GM19372 (cell line): ENCODE data around the gene AGBL4.
"Not testable (repeated sequence)": the region's sequence is repeated elsewhere in the genome, so short reads cannot be mapped to it uniquely, and the experiment has no call there.

Experiments used
- ATAC-seq: cut with Tn5 transposase; IDR thresholded peaks from one replicate; pipeline ENCODE4 v1.9.1; 2021; ENCODE audit warnings: mild to moderate bottlenecking, low read depth, moderate library complexity; ENCODE audit not compliant: unreplicated experiment

The AGBL4 gene

DNA sequence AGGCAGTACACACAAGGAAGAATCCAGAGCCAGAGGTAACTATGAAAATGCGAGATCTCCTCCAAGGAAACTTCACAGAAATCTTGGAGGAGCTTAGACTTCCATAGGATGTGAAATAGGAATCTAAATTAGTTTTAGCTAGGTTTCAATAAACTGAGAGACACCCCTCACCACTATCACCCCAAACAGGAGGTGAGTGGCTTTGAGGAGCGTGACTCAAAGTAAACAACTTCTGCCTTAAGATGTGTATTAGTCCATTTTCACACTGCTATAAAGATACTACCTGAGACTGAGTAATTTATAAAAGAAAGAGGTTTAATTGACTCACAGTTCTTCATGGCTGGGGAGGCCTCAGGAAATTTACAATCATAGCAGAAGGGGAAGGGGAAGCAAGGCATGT is 703.3 kb downstream of the AGBL4 start:
- not testable (repeated sequence) for ATAC-seq

DNA sequence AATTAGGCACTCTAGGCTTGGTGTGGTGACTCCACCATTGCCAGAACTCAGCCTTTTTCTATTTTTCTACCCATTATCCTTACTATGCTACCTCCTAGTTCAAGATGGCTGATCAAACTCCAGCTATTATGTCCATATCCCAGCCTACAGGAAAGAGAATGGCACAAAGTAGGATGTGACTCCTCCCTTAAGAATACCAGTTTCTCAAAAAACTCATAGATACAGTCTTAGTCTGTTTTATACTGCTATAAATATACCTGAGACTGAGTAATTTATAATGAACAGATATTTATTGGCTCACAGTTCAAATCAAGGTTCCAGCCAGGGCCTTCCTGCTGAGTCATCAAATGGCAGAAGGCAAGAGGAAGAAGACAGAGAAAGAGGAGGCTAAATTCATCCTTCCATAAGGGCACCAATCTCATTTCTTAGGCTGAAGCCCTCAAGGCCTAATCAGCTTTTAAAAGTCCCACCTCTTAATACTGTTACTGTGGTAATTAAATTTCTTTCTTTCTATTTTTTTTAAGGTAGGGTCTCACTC is 704.3 kb downstream of the AGBL4 start:
- ATAC-seq, result no peak

DNA sequence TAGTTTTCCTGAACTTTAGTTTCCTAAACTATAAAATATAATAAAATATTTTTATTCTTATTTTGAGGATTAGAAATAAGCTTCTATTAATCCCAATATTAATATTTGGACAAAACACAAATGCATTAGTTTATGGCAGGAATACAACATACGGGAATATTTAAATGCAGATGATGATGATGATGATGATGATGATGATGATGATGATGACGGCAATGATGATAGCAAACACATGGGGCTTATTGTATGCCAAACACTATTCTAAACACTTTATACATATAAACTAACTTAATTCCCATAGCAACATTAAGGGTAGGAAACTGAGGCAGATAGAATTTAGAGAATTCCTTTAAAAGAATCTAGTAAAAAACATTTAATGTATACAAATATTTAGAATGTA is 705.5 kb downstream of the AGBL4 start:
- ATAC-seq, result no peak

DNA sequence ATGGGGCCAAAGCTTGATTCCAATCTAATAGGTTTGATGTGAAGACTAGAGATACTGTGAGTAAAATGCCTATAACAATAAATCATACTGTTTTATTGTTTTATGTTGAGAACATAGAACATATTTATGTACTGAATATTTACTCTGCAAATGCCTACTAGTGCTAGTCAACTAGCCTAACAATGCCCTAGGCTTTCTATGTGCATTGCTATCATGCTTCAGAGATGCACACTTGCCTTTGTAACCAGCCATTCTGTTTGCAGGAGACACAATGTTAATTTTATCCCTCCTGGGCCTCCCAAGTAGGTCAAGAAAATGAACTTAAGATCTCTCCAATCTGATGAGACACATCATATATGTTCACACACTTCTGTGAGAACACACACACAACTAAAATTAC is 716.3 kb downstream of the AGBL4 start:
- ATAC-seq, result no peak

DNA sequence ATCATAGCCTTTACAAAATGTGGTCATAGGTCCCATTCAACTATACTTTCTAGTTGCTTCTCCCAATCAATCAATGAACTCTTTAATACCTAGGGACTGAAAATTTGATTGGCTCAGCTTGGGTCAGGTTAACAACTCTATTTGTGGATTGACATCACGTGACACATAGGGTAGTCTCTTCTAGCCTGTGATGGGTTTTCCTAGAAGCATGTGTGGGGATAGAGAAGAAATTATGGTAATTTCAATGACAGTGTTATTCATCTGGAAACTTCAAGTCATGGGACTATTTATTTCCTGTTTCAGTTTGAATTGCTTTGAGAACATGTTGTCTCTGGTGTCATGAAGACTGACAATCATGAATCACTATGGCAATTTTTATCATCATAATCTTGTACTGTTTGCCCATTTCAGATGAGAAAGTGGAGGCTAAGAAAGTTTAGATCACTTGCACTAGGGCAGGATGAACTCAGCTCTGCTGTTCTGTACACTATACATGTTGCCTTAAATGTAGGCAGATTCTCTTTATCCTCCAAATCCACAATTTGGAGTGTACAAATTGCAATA is 717.2 kb downstream of the AGBL4 start:
- ATAC-seq, result no peak

DNA sequence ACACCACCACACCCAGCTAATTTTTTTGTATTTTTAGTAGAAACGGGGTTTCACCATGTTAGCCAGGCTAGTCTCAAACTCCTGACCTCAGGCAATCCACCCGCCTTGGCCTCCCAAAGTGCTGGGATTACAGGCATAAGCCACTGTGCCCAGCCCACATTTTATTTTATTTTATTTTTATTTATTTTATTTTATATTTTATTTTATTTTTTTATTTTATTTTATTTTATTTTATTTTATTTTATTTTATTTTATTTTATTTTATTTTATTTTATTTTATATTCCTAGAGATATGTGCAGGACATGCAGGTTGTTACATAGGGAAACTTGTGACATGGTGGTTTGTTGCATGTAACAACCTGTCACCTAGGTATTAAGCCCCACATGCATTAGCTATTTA is 721.4 kb downstream of the AGBL4 start:
- not testable (repeated sequence) for ATAC-seq

DNA sequence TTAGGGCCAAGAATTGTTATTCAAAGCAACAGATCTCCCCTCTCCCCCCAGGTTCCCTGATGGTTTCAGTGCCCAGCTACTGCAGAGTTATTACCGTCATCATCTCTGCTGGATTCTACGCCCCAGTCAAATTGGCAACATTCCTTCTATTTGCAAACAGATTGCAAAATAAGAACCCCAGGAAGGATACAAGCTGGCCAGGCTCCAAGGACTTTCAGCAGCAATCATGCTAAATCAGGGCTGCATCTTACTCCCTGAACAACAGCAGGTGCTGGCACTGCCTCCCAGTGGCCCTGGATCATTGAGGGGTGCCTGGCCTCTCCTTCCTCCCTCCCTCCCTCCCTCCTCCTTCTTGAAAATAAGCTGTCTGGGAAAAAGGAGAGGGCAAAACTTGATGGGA is 725.5 kb downstream of the AGBL4 start:
- no peak for ATAC-seq

DNA sequence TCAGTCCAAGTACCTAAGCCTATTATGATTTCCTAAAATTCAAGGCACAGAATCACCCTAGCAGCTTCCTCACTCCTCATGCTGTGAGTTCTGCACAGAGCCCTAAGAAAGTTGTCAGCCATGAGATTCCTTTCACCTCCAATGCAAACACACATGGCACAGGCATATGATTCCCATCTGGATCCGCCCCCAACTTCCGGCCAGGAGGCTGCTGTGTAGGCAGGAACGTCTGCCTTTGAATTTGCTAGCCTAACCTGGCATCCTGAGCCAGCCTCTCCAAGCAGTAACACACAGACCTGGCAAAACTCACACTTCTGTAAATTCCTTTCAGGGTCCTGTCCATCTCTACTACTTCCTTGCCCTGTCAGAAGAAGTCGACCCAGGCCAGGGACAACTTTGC is 726.0 kb downstream of the AGBL4 start:
- ATAC-seq, result no peak

DNA sequence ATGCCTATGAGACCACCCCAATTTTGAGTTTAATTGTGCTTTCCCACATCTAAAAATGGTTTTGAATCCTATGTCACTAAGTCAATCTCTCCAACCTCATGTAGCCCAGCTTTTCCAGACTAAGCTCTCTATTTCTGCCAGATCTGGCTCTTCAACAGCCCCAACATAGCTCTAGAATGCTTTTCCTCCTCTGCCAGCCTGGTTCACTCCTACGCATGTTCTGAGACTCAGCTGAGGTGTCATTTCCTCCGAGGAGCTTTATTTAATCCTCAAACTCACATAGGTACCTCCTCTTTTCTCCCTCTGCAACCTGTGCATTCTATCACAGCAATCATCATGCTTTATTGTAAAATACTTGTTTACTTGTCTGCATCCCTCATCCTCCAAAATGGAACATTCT is 729.2 kb downstream of the AGBL4 start:
- ATAC-seq, result no peak

DNA sequence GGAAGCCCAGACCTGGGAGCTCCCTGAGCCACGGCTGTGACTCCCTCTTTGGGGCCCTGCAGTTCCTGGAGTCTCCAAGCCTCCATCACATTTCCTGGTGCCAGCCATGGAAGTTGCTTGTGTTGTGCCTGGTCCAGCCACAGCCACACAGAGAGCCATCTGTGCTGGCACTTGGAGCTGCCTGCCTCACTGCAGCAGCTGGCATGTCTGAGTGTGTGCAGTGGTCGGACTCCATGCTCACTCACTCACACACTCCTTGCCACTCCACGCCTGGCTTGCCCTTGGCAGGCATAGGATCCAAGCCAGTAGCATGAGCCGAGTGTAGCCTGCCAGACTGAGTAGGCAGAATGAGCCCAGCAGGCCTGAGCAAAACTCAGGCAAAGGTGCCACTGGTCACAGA is 730.7 kb downstream of the AGBL4 start:
- no peak for ATAC-seq

DNA sequence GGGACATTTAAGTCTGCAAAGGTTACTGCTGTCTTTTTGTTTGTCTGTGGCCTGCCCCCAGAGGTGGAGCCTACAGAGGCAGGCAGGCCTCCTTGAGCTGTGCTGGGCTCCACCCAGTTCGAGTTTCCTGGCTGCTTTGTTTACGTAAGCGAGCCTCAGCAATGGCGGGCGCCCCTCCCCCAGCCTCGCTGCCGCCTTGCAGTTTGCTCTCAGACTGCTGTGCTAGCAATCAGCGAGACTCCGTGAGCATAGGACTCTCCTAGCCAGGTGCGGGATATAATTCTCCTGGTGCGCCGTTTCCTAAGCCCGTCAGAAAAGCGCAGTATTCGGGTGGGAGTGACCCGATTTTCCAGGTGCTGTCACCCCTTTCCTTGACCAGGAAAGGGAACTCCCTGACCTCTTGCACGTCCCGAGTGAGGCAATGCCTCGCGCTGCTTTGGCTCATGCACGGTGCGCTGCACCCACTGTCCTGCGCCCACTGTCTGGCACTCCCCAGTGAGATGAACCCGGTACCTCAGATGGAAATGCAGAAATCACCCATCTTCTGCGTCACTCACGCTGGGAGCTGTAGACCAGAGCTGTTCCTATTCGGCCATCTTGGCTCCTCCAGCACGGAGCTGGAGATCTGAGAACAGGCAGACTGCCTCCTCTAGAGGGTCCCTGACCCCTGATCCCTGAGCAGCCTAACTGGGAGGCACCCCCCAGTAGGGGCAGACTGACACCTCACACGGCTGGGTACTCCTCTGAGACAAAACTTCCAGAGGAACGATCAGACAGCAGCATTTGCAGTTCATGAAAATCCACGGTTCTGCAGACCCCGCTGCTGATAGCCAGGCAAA is 766.3 kb downstream of the AGBL4 start:
- ATAC-seq, result not testable (repeated sequence)

DNA sequence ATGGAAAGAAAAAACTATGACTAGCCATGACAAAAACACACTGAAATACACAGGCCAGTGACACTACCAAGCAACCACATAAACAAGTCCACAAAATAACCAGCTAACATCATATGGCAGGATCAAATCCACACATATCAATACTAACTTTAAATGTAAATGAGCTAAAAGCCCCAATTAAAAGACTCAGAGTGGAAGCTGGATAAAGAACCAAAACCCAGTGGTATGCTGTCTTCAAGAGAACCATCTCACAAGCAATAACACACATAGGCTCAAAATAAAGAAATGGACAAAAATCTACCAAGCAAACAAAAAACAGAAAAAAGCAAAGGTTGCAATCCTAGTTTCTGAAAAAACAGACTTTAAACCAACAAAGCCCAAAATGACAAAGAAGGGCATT is 770.8 kb downstream of the AGBL4 start:
- no peak for ATAC-seq

DNA sequence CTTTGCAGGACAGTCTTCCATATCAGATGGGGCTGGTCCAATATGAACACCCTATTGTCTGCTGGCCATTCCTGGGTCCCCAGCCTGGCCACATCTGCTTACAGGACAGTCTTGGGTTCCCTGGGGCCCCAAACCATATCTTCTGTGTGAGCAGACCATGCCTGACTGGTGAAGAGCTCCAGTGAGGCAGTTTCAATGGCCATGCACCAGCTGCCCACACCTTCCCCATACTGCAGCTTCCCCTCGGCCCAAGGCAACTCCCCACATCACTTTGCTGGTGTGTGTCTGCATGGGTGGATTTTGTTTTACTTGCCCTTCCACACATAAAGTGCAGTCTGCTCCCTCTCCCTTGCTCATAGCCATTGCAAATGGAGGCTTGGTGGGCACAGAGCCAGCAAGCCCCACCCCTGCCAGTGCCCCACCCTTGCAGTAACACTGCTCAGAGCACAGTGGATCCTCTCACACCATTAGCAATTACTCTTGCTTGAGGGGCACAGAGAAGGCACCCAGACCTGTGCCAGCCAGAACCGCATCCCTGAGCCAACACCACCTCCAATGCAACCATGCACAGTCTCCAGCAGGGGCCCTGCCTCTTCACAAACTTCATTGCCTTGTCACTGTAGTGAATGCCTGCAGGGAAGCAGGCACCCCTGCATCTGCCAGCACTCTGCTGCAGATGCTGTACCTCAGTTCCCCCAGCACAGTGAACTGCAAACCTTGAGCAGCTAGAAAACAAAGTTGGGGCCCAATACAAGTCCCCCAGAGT is 772.6 kb downstream of the AGBL4 start:
- ATAC-seq, result no peak

DNA sequence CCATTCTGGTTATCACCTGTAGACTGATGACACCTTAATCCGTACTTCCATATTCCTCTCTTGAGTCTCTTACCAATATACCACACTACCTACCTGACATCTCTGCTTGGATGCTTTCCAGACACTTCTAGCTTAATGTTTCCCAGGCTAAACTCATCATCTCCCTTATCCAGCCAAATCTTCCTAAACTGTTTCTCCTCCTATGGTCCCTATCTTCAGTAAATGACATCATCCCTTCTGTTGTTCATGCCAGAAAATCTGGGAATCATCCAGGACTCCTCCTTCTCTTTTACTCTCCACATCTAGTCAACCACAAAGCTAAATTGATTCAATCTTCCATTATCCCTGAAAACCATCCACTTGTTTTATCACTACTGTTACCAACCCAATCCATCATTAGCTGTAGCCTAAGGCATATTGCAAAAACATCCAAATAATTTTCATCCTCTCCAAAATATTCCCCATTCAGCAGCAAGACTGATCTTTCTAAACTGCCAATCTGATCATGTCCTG is 783.0 kb downstream of the AGBL4 start:
- no peak for ATAC-seq

DNA sequence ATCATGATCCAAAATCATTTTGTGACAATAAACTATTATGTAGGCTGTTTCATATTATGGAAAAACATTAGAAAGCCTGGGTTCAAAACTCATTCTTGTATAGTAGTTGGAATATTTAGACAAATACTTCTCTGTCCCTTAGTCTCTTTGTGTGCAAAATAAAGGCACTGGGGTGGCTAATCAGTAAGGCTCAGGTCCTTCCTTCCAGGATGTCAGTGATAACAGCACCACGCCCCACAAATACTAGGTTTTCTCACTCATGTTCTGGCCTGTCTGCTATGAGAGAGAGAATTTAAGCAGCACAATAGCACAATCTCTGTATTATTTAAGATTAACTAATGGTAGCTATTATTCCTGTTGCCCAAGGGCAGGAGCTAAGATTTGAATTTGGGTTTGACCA is 788.8 kb downstream of the AGBL4 start:
- ATAC-seq, result no peak

DNA sequence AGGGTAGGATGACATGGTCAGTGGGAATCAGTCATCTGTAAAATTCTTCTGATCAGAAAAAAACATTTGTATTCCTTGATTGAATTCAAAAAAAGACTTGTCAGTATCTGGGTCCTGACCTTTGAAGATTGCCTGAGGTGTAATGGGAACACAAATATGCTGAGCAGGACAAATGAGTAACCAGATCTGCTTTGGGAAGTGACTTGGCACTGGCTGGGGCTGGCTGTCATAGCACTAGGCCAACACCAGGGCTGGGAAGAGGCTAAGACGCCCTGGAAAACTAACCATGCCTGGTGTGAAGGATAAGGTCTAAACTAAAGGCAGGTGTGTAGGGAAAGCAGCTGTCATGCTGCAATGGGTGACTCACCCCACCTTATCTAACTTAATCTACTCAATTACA is 794.2 kb downstream of the AGBL4 start:
- ATAC-seq, result no peak

DNA sequence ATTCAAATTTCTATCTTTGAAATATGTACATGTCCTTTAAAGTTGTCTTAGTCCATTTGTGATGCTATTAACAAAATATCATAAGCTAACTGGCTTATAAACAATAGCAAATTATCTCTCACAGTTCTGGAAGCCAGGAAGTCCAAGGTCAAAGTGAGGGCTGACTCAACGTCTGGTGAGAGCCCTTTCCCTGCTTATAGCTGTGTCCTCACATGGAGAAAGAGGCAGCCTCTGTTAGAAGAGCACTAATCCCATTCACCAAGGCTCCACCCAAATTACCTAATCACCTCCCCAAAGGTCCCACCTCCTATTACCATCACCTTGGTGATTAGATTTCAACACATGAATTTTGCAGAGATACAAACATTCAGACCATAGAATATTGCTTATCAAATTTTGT is 797.0 kb downstream of the AGBL4 start:
- no peak for ATAC-seq

DNA sequence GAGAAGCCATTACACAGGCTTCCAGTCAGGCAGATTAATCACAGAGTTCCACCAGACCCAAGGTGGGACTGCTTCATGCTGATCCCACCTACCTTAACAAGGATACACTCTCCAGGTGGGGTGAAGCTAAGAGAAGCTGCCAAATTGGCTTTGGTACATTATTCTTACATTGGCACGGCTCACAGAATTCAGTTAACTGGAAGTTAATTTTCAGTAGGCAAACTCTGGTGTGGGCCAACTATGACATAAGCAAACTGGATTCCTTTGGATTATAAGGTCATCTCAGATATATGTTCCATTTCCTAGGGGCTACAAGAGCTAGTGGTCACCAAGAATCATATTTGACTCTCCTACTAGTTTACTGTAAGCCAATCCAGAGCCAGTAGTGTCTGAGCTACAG is 798.3 kb downstream of the AGBL4 start:
- no peak for ATAC-seq

DNA sequence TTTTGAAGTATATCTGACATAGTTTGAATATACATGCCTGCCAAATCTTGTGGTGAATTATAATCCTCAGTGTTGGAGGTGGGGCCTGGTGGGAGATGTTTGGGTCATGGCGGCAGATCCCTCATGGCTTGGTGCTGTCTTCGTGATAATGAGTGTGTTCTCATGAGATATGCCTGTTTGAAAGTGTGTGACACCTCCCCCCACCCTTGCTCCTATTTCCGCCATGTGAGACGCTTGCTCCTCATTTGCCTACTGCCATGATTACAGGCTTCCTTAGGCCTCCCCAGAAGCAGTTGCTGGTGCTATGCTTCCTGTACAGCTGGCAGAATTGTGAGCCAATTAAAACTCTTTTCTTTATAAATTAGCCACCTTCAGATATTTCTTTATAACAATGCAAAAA is 810.5 kb downstream of the AGBL4 start:
- no peak for ATAC-seq

DNA sequence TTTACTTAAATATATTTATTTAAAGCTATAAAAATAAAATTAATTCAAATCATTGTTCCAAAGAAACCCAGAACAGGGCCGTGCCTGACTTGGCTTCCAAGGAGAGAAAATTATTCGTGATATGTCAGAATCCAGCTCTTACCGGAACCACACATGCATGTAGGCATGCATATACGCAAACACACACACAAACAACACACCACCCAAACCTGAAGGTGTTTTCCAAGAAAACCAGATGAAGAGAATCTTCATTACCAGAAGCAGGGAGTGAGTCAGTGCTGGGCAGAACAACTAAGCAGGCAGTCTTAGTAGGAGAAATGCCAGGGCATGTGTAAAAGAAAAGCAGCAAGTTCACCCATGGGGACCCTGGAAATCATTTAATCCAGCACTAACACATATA is 815.0 kb downstream of the AGBL4 start:
- ATAC-seq, result no peak

DNA sequence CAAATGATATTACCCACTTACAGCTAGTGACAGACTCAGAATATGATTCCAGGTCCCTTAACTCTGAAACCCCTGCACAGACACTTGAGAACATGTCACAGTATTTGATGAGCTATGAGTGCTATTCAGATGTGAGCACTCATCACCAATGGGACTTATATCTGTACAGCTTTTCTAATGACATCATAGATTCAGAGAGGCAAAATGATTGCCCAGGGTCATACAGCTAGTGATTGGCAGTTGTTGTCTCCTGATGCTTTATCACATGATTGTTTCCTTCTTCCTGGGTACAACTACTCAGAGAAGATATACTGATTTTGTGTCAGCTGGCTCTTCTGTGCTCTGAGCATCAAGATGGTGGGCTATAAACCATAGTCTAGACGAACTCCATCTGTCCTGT is 819.0 kb downstream of the AGBL4 start:
- no peak for ATAC-seq
